COLO829 (cell line): ENCODE measurements around the gene TXNRD2.

Experiments
- DNase-seq: peaks from one replicate; pipeline ENCODE4 v3.0.0; 2012; ENCODE audit warnings: low spot score

Gene TXNRD2

GRCh38 chr22:19941365-19942082 is at the start of gene TXNRD2, which contains the start of gene COMT:
TSS of gene TXNRD2 (minus strand) at chr22:19941818. CDS start at chr22:19941803, 15 bp downstream.
TSS of gene COMT (plus strand) at chr22:19941772. CDS start at chr22:19962527, 20,755 bp downstream.
- peak; percentile 84 for DNase-seq

GRCh38 chr22:19991395-19991644 is 49.7 kb upstream of the TXNRD2 start:
- no peak for DNase-seq

- no peak for DNase-seq
Observed at GRCh38 chr22:19990609-19991394, 49.2 kb upstream of the TXNRD2 start.

- DNase-seq: no peak
Observed at GRCh38 chr22:19990188-19990587, 48.6 kb upstream of the TXNRD2 start.

GRCh38 chr22:19989725-19990067 is 48.1 kb upstream of the TXNRD2 start:
- DNase-seq: no peak

GRCh38 chr22:19988965-19989724 is 47.5 kb upstream of the TXNRD2 start:
- DNase-seq: no peak

GRCh38 chr22:19988331-19988808 is 46.8 kb upstream of the TXNRD2 start:
- DNase-seq: no peak

- DNase-seq: no peak
Observed at GRCh38 chr22:19987394-19988306, 46.0 kb upstream of the TXNRD2 start.

GRCh38 chr22:19986410-19987341 is 45.1 kb upstream of the TXNRD2 start:
- DNase-seq: peak; percentile 90

GRCh38 chr22:19986011-19986409 is 44.4 kb upstream of the TXNRD2 start:
- DNase-seq: no peak

GRCh38 chr22:19984851-19985811 is 43.5 kb upstream of the TXNRD2 start:
- no peak for DNase-seq

GRCh38 chr22:19984201-19984753 is 42.7 kb upstream of the TXNRD2 start:
- DNase-seq: no peak

GRCh38 chr22:19983741-19984140 is 42.1 kb upstream of the TXNRD2 start:
- no peak for DNase-seq

- DNase-seq: no peak
Observed at GRCh38 chr22:19982991-19983578, 41.5 kb upstream of the TXNRD2 start.

- DNase-seq: no peak
Observed at GRCh38 chr22:19981961-19982920, 40.6 kb upstream of the TXNRD2 start.

- DNase-seq: no peak
Observed at GRCh38 chr22:19981171-19981960, 39.7 kb upstream of the TXNRD2 start.

- DNase-seq: no peak
Observed at GRCh38 chr22:19980766-19981165, 39.1 kb upstream of the TXNRD2 start.
